ENCODE measurements around the gene EFTUD2.
"Not testable (repeated sequence)": the region's sequence is repeated elsewhere in the genome, so short reads cannot be mapped to it uniquely, and the experiment has no call there.

Gene EFTUD2

GRCh38 chr17:44826123-44826790, 73.0 kb downstream of the EFTUD2 start:
- intact Hi-C loops (cut with DNase I; ENCODE audit: low total_unique reads) = no loop called here
- no peaks in the 10 kb centered on the region for H3K9me3 ChIP-seq
- no peak overlapping the region for H3K27ac ChIP-seq
- no peak overlapping the region for H3K4me3 ChIP-seq
- peaks cover 0 to 6% of the 10 kb centered on the region in 2 donors for H3K27me3 ChIP-seq
- TF ChIP-seq, protein P1, sequence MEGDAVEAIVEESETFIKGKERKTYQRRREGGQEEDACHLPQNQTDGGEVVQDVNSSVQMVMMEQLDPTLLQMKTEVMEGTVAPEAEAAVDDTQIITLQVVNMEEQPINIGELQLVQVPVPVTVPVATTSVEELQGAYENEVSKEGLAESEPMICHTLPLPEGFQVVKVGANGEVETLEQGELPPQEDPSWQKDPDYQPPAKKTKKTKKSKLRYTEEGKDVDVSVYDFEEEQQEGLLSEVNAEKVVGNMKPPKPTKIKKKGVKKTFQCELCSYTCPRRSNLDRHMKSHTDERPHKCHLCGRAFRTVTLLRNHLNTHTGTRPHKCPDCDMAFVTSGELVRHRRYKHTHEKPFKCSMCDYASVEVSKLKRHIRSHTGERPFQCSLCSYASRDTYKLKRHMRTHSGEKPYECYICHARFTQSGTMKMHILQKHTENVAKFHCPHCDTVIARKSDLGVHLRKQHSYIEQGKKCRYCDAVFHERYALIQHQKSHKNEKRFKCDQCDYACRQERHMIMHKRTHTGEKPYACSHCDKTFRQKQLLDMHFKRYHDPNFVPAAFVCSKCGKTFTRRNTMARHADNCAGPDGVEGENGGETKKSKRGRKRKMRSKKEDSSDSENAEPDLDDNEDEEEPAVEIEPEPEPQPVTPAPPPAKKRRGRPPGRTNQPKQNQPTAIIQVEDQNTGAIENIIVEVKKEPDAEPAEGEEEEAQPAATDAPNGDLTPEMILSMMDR (IDR thresholded peaks at IDR 0.05) = no peak
- DNase-seq = no peak
- peaks cover 0 to 42% (median 12%) of the 10 kb centered on the region in 4 donors for H3K4me1 ChIP-seq
- no peaks in the 10 kb centered on the region for H3K36me3 ChIP-seq

GRCh38 chr17:44825236-44825635, 74.0 kb downstream of the EFTUD2 start:
- H3K27me3 ChIP-seq; intact Hi-C loops (cut with DNase I; ENCODE audit: low total_unique reads); H3K9me3 ChIP-seq; H3K36me3 ChIP-seq; H3K4me3 ChIP-seq; DNase-seq; H3K27ac ChIP-seq: not testable (repeated sequence)
- H3K4me1 ChIP-seq = peaks cover 0 to 44% (median 9%) of the 10 kb centered on the region in 4 donors

DNA sequence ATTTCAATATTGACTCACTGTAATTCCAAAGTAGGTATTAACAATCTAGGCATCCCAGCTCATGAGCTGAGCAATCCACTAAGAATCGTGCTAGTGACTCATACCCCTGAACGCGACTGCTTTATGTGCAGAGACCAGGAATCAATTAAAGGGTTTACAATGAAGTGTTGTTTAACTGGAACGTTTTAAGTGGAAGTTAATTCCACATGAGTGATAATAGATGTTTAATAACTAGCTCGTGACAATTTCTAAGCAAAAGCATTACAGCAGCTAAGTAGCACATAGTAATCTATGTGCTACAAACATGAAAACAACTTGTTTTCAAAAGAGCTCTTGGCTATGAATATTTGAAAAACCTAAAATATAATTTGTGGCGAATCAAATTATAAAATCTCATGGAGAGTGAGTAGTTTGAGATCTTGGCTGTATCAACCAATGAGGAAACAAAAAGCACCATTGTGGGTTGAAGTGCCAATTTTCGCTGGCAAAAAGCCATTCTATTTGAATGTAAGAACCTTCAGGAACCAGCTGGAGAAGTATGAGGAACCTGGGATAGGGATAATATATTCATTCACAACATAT, 78.5 kb downstream of the EFTUD2 start:
- DNase-seq = no peak
- Histone ChIP-seq H3K4me1 (peaks cover 0 to 28% (median 2%) of the 10 kb centered on the region in 4 donors), H3K27me3 (no peaks in the 10 kb centered on the region), H3K36me3 (no peaks in the 10 kb centered on the region), H3K9me3 (no peaks in the 10 kb centered on the region), H3K27ac (peak overlapping the region in 1 of 2 donors; percentile 29), H3K4me3 (no peak overlapping the region)
- intact Hi-C loops (cut with DNase I; ENCODE audit: low total_unique reads) = no loop called here
- TF ChIP-seq, protein P1 (IDR thresholded peaks at IDR 0.05) = no peak

- peaks cover 0 to 28% (median 2%) of the 10 kb centered on the region in 4 donors for H3K4me1 ChIP-seq
- H3K36me3 ChIP-seq; intact Hi-C loops (cut with DNase I; ENCODE audit: low total_unique reads); H3K27me3 ChIP-seq; H3K4me3 ChIP-seq; H3K27ac ChIP-seq; H3K9me3 ChIP-seq; DNase-seq: not testable (repeated sequence)
Observed at GRCh38 chr17:44818508-44818907, 80.7 kb downstream of the EFTUD2 start.

- H3K27ac ChIP-seq = peak overlapping the region; percentile 56 to 65
- intact Hi-C loops (cut with DNase I; ENCODE audit: low total_unique reads) = no loop called here
- DNase-seq = no peak
Observed at GRCh38 chr17:44812263-44812662, 87.0 kb downstream of the EFTUD2 start.

GRCh38 chr17:44808656-44809388, 90.4 kb downstream of the EFTUD2 start:
- H3K27me3 ChIP-seq; H3K4me3 ChIP-seq; H3K9me3 ChIP-seq; DNase-seq; H3K27ac ChIP-seq; intact Hi-C loops (cut with DNase I; ENCODE audit: low total_unique reads); H3K36me3 ChIP-seq: not testable (repeated sequence)
- H3K4me1 ChIP-seq = peaks cover 0 to 37% (median 14%) of the 10 kb centered on the region in 4 donors

More at GRCh38 chr17:44812263-44812662, 87.0 kb downstream of the EFTUD2 start:
- no peaks in the 10 kb centered on the region for H3K27me3 ChIP-seq
- H3K4me3 ChIP-seq = no peak overlapping the region
- TF ChIP-seq, protein P1 (IDR thresholded peaks at IDR 0.05) = no peak
- H3K9me3 ChIP-seq = no peaks in the 10 kb centered on the region
- no peaks in the 10 kb centered on the region for H3K36me3 ChIP-seq
- peaks cover 0 to 27% (median 11%) of the 10 kb centered on the region in 4 donors for H3K4me1 ChIP-seq

- Histone ChIP-seq H3K27me3 (no peaks in the 10 kb centered on the region), H3K36me3 (peaks cover 0 to 9% (median 8%) of the 10 kb centered on the region in 3 donors), H3K4me1 (peaks cover 0 to 43% (median 13%) of the 10 kb centered on the region in 4 donors), H3K4me3 (no peak overlapping the region), H3K27ac (no peak overlapping the region), H3K9me3 (no peaks in the 10 kb centered on the region)
- TF ChIP-seq, protein P1 (IDR thresholded peaks at IDR 0.05) = no peak
- intact Hi-C loops (cut with DNase I; ENCODE audit: low total_unique reads) = no loop called here
- DNase-seq = no peak
Observed at GRCh38 chr17:44808156-44808555, 91.1 kb downstream of the EFTUD2 start.
